SK-N-SH (cell line): ENCODE data around the gene ERC2.

Experiments used
- EP300 ChIP-seq, 2 experiments: IDR thresholded peaks; 2 replicates each; pipeline versions ENCODE4 v1.4.0 to v1.6.1; 2012; ENCODE audit warnings: borderline replicate concordance in 1 of 2, low read depth in 1 of 2, low read length in 1 of 2
- JUND ChIP-seq: IDR thresholded peaks from 2 replicates; pipeline ENCODE4 v1.4.0; 2012
- NRF1 ChIP-seq: IDR thresholded peaks from 2 replicates; pipeline ENCODE4 v1.6.1; 2012; ENCODE audit warnings: low read depth, mild to moderate bottlenecking, low read length
- POLR2AphosphoS5 ChIP-seq: IDR thresholded peaks from 2 replicates; pipeline ENCODE4 v1.6.1; 2012; ENCODE audit warnings: low read depth, low read length
- RAD21 ChIP-seq: IDR thresholded peaks from 2 replicates; pipeline ENCODE4 v1.6.1; 2012; ENCODE audit warnings: mild to moderate bottlenecking, low read length
- SIN3A ChIP-seq: IDR thresholded peaks from 2 replicates; pipeline ENCODE4 v1.6.1; 2012; ENCODE audit warnings: low read depth, mild to moderate bottlenecking, low read length, moderate library complexity, borderline replicate concordance
- YY1 ChIP-seq: IDR thresholded peaks from 2 replicates; pipeline ENCODE4 v1.4.0; 2012; ENCODE audit warnings: low read depth, mild to moderate bottlenecking
- TF ChIP-seq, protein P1 (sequence below): fragments of 200-600 bp; sonication (generic); IDR thresholded peaks from 2 replicates; pipeline ENCODE4 v1.6.1; 2017; ENCODE audit warnings: antibody characterized with exemption, mild to moderate bottlenecking, moderate library complexity
- TF ChIP-seq, protein P2 (sequence below): IDR thresholded peaks from 2 replicates; pipeline ENCODE4; 2012
- TF ChIP-seq, protein P3 (sequence below): IDR thresholded peaks from 2 replicates; pipeline ENCODE4 v1.4.0; 2012; ENCODE audit warnings: low read depth, borderline replicate concordance
- TF ChIP-seq, protein P4 (sequence below): IDR thresholded peaks from 2 replicates; pipeline ENCODE4 v1.4.0; 2012; ENCODE audit warnings: low read depth, borderline replicate concordance

DNA sequence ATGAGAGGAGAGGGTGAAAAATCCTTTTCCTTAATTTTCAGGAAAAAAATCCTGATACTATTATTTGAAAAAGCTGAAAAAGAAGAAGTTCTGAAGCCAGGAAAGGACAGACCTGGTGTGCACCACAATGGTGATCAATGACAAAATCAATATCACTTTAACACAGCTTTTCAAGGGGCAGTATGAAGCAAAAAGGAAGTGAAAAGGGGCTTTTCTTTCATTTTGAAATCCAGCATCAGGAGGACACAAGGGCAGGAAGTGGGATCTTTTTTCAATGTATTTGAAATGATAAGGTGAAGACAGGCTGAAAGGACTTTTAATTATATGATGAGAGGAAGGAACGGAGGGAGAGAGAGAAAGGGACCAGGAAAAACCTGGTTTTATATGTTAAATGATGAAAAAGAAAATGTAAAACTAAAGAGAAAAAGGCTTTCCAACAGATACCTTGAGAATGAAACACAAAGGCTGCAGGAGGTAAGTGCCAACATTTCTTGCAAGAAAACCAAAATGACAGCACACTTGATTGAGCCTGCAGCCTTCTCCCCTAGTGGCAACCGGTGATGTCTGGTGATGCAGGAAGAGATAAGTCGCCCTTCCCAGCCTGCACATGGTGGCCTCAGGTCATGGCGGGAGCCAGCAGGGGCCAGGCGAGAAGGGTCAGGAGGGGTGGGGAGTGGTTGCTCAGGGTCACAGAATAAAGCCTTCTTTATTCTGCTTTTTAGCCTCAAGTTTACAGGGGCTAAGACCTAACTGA is 744.4 kb downstream of the ERC2 start:
- TF ChIP-seq JUND (no peak), EP300 (IDR thresholded peaks at IDR 0.05; ENCODE audit: borderline replicate concordance in 1 of 2, low read depth in 1 of 2, low read length in 1 of 2) (peak in 1 of 2 experiments; percentile 72; a peak in 2 of 4 replicates), POLR2AphosphoS5 (no peak), SIN3A (no peak), NRF1 (no peak), RAD21 (no peak), YY1 (no peak)
- TF ChIP-seq, protein P1, sequence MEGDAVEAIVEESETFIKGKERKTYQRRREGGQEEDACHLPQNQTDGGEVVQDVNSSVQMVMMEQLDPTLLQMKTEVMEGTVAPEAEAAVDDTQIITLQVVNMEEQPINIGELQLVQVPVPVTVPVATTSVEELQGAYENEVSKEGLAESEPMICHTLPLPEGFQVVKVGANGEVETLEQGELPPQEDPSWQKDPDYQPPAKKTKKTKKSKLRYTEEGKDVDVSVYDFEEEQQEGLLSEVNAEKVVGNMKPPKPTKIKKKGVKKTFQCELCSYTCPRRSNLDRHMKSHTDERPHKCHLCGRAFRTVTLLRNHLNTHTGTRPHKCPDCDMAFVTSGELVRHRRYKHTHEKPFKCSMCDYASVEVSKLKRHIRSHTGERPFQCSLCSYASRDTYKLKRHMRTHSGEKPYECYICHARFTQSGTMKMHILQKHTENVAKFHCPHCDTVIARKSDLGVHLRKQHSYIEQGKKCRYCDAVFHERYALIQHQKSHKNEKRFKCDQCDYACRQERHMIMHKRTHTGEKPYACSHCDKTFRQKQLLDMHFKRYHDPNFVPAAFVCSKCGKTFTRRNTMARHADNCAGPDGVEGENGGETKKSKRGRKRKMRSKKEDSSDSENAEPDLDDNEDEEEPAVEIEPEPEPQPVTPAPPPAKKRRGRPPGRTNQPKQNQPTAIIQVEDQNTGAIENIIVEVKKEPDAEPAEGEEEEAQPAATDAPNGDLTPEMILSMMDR, result no peak; the same call in 1 of the 2 replicates
- TF ChIP-seq, protein P2, sequence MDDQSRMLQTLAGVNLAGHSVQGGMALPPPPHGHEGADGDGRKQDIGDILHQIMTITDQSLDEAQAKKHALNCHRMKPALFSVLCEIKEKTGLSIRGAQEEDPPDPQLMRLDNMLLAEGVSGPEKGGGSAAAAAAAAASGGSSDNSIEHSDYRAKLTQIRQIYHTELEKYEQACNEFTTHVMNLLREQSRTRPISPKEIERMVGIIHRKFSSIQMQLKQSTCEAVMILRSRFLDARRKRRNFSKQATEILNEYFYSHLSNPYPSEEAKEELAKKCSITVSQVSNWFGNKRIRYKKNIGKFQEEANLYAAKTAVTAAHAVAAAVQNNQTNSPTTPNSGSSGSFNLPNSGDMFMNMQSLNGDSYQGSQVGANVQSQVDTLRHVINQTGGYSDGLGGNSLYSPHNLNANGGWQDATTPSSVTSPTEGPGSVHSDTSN, result no peak
- TF ChIP-seq, protein P3, sequence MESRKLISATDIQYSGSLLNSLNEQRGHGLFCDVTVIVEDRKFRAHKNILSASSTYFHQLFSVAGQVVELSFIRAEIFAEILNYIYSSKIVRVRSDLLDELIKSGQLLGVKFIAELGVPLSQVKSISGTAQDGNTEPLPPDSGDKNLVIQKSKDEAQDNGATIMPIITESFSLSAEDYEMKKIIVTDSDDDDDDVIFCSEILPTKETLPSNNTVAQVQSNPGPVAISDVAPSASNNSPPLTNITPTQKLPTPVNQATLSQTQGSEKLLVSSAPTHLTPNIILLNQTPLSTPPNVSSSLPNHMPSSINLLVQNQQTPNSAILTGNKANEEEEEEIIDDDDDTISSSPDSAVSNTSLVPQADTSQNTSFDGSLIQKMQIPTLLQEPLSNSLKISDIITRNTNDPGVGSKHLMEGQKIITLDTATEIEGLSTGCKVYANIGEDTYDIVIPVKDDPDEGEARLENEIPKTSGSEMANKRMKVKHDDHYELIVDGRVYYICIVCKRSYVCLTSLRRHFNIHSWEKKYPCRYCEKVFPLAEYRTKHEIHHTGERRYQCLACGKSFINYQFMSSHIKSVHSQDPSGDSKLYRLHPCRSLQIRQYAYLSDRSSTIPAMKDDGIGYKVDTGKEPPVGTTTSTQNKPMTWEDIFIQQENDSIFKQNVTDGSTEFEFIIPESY, result no peak
- TF ChIP-seq, protein P4, sequence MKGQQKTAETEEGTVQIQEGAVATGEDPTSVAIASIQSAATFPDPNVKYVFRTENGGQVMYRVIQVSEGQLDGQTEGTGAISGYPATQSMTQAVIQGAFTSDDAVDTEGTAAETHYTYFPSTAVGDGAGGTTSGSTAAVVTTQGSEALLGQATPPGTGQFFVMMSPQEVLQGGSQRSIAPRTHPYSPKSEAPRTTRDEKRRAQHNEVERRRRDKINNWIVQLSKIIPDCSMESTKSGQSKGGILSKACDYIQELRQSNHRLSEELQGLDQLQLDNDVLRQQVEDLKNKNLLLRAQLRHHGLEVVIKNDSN, result no peak
